Gastroesophageal sphincter (tissue), 3 donors: ENCODE measurements around the gene FHAD1.

Source experiments
- CTCF ChIP-seq, 4 experiments: fragments of 200-600 bp in 2 of 4; fragments of 450-650 bp in 2 of 4; sonication (generic) in 1 of 4; IDR thresholded peaks; one replicate each; pipeline ENCODE4 v1.5.1; 2017 to 2019; ENCODE audit warnings: antibody characterized with exemption in 4 of 4, mild to moderate bottlenecking in 2 of 4, moderate library complexity in 2 of 4
- EP300 ChIP-seq: sonication (generic); formaldehyde crosslinking; IDR thresholded peaks from one replicate; pipeline ENCODE4 v1.6.1; 2017; ENCODE audit warnings: antibody characterized with exemption, mild to moderate bottlenecking

- no peak for TF ChIP-seq EP300
- no peak for TF ChIP-seq CTCF (IDR thresholded peaks at IDR 0.05)
Observed at GRCh38 chr1:15352128-15352957, 105.3 kb downstream of the FHAD1 start.
